Measurements from ENCODE around the gene NCS1.

GRCh38 chr9:130166399-130166798, 5.8 kb upstream of the NCS1 start:
- TF ChIP-seq CTCF (tag by site-specific recombination; IDR thresholded peaks at IDR 0.05): no peak
- no peak for TF ChIP-seq ZNF776 (tag by site-specific recombination; IDR thresholded peaks at IDR 0.05; ENCODE audit: borderline replicate concordance)
- no peak for TF ChIP-seq ZNF555 (tag by site-specific recombination; conservative IDR thresholded peaks at IDR 0.05)
- TF ChIP-seq SCRT2 (tag by site-specific recombination; IDR thresholded peaks at IDR 0.05): no peak
- TF ChIP-seq ZNF19 (tag by site-specific recombination; IDR thresholded peaks at IDR 0.05; ENCODE audit: low read depth): no peak
- no peak for TF ChIP-seq KLF1 (tag by site-specific recombination; IDR thresholded peaks at IDR 0.05)
- no peak for TF ChIP-seq SETDB1 (IDR thresholded peaks at IDR 0.05; ENCODE audit: insufficient read length, low read length)
- no peak for TF ChIP-seq ATF2 (tag by site-specific recombination; IDR thresholded peaks at IDR 0.05; ENCODE audit: low read depth)
- TF ChIP-seq ZNF561 (tag by site-specific recombination; IDR thresholded peaks at IDR 0.05; ENCODE audit: borderline replicate concordance): no peak
